Activated CD4-positive, alpha-beta memory T cell treated with anti-CD3 and anti-CD28 coated beads for 36 hours (primary cell): ENCODE data around the gene JAZF1. TPM values are rescaled to one million over a fixed set of nuclear protein-coding genes. Genes with fewer than 3 reads are reported as not detected.

ENCODE experiments used
- CTCF ChIA-PET: fragments of 350-600 bp; sonication (Branson Sonifier 250); formaldehyde crosslinking; loops from one replicate; lab custom pipeline; 2021; ENCODE audit warnings: antibody characterized with exemption, inconsistent platforms; lab: Charles Lee
- POLR2A ChIA-PET: fragments of 350-600 bp; sonication (Branson Sonifier 250); formaldehyde crosslinking; loops from one replicate; lab custom pipeline; 2021; ENCODE audit warnings: antibody characterized with exemption; lab: Charles Lee
- DNase-seq: peaks from one replicate; pipeline ENCODE4 v3.0.0-alpha.2; 2020
- H3K27ac Mint-ChIP-seq: one replicate; pipeline ENCODE4 v1.8.0; 2021; ENCODE audit warnings: mixed read lengths
- H3K27me3 Mint-ChIP-seq: one replicate; pipeline ENCODE4 v1.8.0; 2021; ENCODE audit warnings: mixed read lengths
- H3K36me3 Mint-ChIP-seq: one replicate; pipeline ENCODE4 v1.8.0; 2021; ENCODE audit warnings: mixed read lengths
- H3K4me1 Mint-ChIP-seq: one replicate; pipeline ENCODE4 v1.8.0; 2021; ENCODE audit warnings: low read depth, mixed read lengths
- H3K4me3 Mint-ChIP-seq: one replicate; pipeline ENCODE4 v1.8.0; 2021; ENCODE audit warnings: mild to moderate bottlenecking, mixed read lengths
- H3K9me3 Mint-ChIP-seq: one replicate; pipeline ENCODE4 v1.8.0; 2021; ENCODE audit warnings: mixed read lengths
- intact Hi-C: fragments of 100-400 bp; cut with micrococcal nuclease; formaldehyde crosslinking; loops from one replicate; pipeline ENCODE4 v1.15.1; 2023
- total RNA-seq, 2 experiments: library from RNA; stranded (reverse); gene quantifications; one replicate each; pipeline ENCODE4 v1.2.3, GENCODE V29; 2021

Gene JAZF1
- total RNA-seq, 2 experiments from 2014 or later = 3.8 to 4.3 TPM

GRCh38 chr7:28044825-28045224, 135.8 kb downstream of the JAZF1 start:
- intact Hi-C loops = loop anchor here (5.0 kb wide), 1 partner anchor 263 kb away; no protein-coding TSS in a partner anchor

GRCh38 chr7:28042721-28043120, 137.9 kb downstream of the JAZF1 start:
- POLR2A ChIA-PET = no interaction called here
- no peak overlapping the region for H3K27ac Mint-ChIP-seq
- CTCF ChIA-PET = interaction anchor here (0.9 to 2.5 kb wide), 2 partner anchors 19 to 56 kb away, joined by 3 to 10 read pairs; no protein-coding TSS in a partner anchor
- intact Hi-C loops = loop anchor here (5.0 kb wide), 1 partner anchor 260 kb away; no protein-coding TSS in a partner anchor
- peaks cover 3% of the 10 kb centered on the region for H3K9me3 Mint-ChIP-seq
- DNase-seq = no peak
- peaks cover 21% of the 10 kb centered on the region for H3K27me3 Mint-ChIP-seq
- H3K4me3 Mint-ChIP-seq = no peak overlapping the region
- peaks cover 26% of the 10 kb centered on the region for H3K4me1 Mint-ChIP-seq
- H3K36me3 Mint-ChIP-seq = peaks cover 3% of the 10 kb centered on the region

More at GRCh38 chr7:28044825-28045224, 135.8 kb downstream of the JAZF1 start:
- ChIA-PET CTCF (interaction anchor here (1.1 to 2.5 kb wide), 3 partner anchors 17 to 33 kb away, joined by 3 to 10 read pairs (median 8); no protein-coding TSS in a partner anchor), POLR2A (no interaction called here)
- DNase-seq = no peak
- peaks cover 3% of the 10 kb centered on the region for H3K9me3 Mint-ChIP-seq
- H3K4me1 Mint-ChIP-seq = peaks cover 21% of the 10 kb centered on the region
- peaks cover 16% of the 10 kb centered on the region for H3K27me3 Mint-ChIP-seq
- no peak overlapping the region for H3K27ac Mint-ChIP-seq
- H3K36me3 Mint-ChIP-seq = peaks cover 3% of the 10 kb centered on the region
- no peak overlapping the region for H3K4me3 Mint-ChIP-seq

- intact Hi-C loops = loop anchor here (1.0 to 5.0 kb wide), 4 partner anchors 21 to 259 kb away; no protein-coding TSS in a partner anchor
- peaks cover 36% of the 10 kb centered on the region for H3K4me1 Mint-ChIP-seq
- H3K27me3 Mint-ChIP-seq = peaks cover 21% of the 10 kb centered on the region
- CTCF ChIA-PET = no interaction called here
- H3K27ac Mint-ChIP-seq = peak overlapping the region; percentile 21
- POLR2A ChIA-PET = no interaction called here
- DNase-seq = peak; percentile 30
- peaks cover 3% of the 10 kb centered on the region for H3K36me3 Mint-ChIP-seq
- peaks cover 3% of the 10 kb centered on the region for H3K9me3 Mint-ChIP-seq
- H3K4me3 Mint-ChIP-seq = no peak overlapping the region
These were observed 138.9 kb downstream of the JAZF1 start for GRCh38 chr7:28041508-28042314.

DNA sequence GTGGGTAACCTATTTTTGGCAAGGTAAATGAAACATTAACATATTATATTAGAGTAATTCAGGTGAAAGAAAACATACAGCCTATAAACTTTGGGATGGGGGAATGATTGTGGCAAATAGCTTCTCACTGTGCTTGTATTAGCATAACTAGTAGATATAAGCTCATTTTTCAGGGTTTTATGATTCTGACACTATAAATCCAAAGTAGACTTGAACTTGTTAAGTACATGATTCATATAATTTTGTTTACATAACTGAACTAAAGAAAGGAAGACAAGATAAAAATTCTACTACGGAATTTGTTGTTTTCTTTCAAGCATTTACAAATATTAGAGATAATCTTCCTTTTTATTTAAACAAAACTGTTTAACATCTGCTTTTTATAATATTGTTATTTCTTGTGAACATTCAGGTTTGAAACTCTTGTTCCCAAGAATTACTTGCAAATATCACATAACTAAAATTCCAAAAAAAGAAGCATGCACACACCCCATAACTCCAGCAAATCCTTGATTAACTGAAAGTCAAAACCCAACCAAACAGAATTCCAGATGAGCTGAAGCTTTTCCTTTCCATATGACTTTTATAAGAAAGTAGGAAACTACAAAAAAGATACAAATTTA, 142.3 kb downstream of the JAZF1 start:
- peaks cover 43% of the 10 kb centered on the region for H3K4me1 Mint-ChIP-seq
- no peak overlapping the region for H3K4me3 Mint-ChIP-seq
- no peak overlapping the region for H3K27ac Mint-ChIP-seq
- no peak for DNase-seq
- intact Hi-C loops = no loop called here
- ChIA-PET POLR2A (interaction anchor here (1.2 kb wide), 1 partner anchor 62 kb away, joined by 3 read pairs; no protein-coding TSS in a partner anchor), CTCF (interaction anchor here (1.4 to 3.4 kb wide), 3 partner anchors 24 to 253 kb away, joined by 3 to 11 read pairs (median 5); no protein-coding TSS in a partner anchor)
- peaks cover 3% of the 10 kb centered on the region for H3K9me3 Mint-ChIP-seq
- H3K36me3 Mint-ChIP-seq = peaks cover 3% of the 10 kb centered on the region
- peaks cover 15% of the 10 kb centered on the region for H3K27me3 Mint-ChIP-seq

DNA sequence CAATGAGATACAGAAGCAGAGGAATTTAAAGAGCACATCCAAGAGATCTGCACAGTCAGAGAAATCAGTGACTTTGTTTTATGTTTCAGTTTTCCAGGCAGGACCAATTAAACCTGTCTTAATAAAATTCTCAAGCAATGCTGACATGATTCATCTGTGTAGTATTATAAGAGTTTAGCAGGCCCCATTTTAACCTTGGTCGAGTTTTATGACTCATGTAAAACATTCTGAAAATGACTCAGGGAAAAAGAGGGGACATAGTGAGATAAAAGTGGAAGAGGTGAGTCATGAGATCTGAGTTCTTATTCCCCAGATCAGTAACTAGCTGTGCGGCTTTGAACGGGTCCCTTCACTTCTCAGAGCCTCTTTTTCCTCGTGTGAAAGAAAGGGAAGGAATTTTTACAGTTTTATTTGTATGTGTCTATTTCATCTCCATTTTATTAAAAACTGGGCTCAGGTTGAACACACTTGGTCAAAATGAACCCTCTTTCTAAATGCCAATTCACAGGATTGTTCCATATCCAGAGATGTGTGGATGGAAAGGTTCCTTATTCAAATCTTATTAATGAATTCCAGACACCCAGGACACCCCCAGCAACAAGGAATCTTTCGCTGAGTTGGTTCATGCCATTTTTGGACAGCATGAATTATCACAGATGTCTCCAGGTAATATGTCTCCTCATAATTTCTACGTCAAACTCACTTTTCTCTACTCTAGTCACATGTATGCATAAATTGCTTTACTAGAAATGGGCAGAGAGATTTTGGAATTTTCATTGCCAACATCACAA, 143.2 kb downstream of the JAZF1 start:
- no peak overlapping the region for H3K4me3 Mint-ChIP-seq
- ChIA-PET CTCF (interaction anchor here (0.6 to 3.4 kb wide), 4 partner anchors 24 to 292 kb away, joined by 3 to 11 read pairs (median 5); no protein-coding TSS in a partner anchor), POLR2A (interaction anchor here (1.2 kb wide), 1 partner anchor 63 kb away, joined by 3 read pairs; no protein-coding TSS in a partner anchor)
- peak; percentile 41 for DNase-seq
- intact Hi-C loops = loop anchor here (1.0 to 2.0 kb wide), 5 partner anchors 115 to 374 kb away; no protein-coding TSS in a partner anchor
- H3K4me1 Mint-ChIP-seq = peaks cover 43% of the 10 kb centered on the region
- H3K36me3 Mint-ChIP-seq = peaks cover 3% of the 10 kb centered on the region
- H3K27me3 Mint-ChIP-seq = peaks cover 15% of the 10 kb centered on the region
- peaks cover 3% of the 10 kb centered on the region for H3K9me3 Mint-ChIP-seq
- H3K27ac Mint-ChIP-seq = peak overlapping the region; percentile 39

DNA sequence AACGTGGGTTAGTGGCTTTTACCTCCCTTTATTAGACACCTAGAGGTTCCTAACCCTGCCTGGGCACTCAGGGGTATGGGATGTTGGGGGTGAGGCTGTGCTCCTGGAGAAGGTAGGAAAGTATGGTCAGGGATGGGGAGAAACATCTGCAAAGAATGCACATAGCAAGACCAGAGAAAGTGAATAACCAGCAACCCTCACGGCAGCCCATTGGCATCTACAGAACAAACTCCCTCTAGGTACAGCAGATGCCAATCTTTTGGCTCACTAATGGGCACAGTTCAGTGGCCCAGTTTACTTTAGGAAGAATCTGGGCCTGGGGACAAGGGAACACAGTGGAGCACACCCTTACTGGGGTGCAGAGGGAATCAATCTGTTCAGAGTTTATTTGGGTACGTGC, 143.9 kb downstream of the JAZF1 start:
- no peak overlapping the region for H3K27ac Mint-ChIP-seq
- CTCF ChIA-PET = interaction anchor here (3.4 kb wide), 1 partner anchor 25 kb away, joined by 11 read pairs; no protein-coding TSS in a partner anchor

DNA sequence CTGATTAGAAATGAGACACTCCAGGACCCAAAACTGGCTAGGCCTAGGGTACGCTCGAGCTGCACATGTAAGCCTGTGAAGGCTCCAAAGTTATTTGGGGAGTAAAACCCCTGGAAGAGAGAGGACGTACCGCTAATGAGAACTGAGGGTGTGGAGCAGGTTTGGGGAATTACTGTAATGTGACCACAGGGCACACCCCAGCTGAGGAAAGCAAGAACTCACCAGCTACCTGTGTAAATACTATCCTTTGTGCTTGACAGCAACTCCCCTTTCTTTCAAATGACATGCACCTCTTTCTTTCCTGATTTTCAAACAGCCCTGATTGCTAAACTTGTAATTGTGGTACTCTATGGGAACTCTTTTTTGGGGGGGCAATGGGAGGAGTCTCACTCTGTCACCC, 147.2 kb downstream of the JAZF1 start:
- DNase-seq = no peak
- Mint-ChIP-seq H3K4me3 (no peak overlapping the region), H3K9me3 (no peaks in the 10 kb centered on the region), H3K27me3 (no peaks in the 10 kb centered on the region), H3K27ac (no peak overlapping the region), H3K36me3 (peaks cover 2% of the 10 kb centered on the region), H3K4me1 (peaks cover 24% of the 10 kb centered on the region)
- ChIA-PET CTCF (interaction anchor here (0.6 to 1.0 kb wide), 2 partner anchors 44 to 760 kb away, joined by 5 to 6 read pairs; no protein-coding TSS in a partner anchor), POLR2A (no interaction called here)
- intact Hi-C loops = no loop called here

More for the DNA sequence above, 143.9 kb downstream of the JAZF1 start:
- no peak for DNase-seq
- intact Hi-C loops = loop anchor here (1.0 to 2.0 kb wide), 5 partner anchors 116 to 373 kb away; no protein-coding TSS in a partner anchor
- Mint-ChIP-seq H3K4me1 (peaks cover 36% of the 10 kb centered on the region), H3K9me3 (no peaks in the 10 kb centered on the region), H3K27me3 (peaks cover 13% of the 10 kb centered on the region), H3K36me3 (no peaks in the 10 kb centered on the region), H3K4me3 (no peak overlapping the region)
- POLR2A ChIA-PET = no interaction called here

GRCh38 chr7:28032738-28033380, 147.7 kb downstream of the JAZF1 start:
- H3K9me3 Mint-ChIP-seq = no peaks in the 10 kb centered on the region
- intact Hi-C loops = no loop called here
- peaks cover 2% of the 10 kb centered on the region for H3K36me3 Mint-ChIP-seq
- no peak overlapping the region for H3K4me3 Mint-ChIP-seq
- ChIA-PET CTCF (interaction anchor here (0.6 to 1.0 kb wide), 3 partner anchors 29 to 760 kb away, joined by 3 to 6 read pairs (median 5); no protein-coding TSS in a partner anchor), POLR2A (no interaction called here)
- H3K27me3 Mint-ChIP-seq = no peaks in the 10 kb centered on the region
- no peak overlapping the region for H3K27ac Mint-ChIP-seq
- peaks cover 20% of the 10 kb centered on the region for H3K4me1 Mint-ChIP-seq
- no peak for DNase-seq

DNA sequence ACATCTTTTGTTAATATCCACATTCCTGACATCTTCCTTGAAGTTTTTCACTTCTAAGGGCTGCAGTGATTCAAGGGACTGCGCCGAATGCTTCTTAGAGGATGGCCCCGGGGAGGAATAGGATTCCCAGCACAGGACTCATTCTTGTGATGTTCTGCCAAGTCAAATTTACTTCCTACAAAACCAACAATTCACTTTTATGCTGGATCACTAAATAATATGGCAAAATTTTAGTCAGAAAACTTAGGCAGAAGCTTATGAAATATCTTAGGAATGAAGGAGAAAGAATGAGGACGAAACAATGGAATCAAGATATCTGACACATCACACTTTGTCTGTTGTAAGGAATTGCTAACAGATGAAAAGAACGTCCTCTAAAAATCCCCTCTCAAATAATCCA, 151.5 kb downstream of the JAZF1 start:
- H3K9me3 Mint-ChIP-seq = no peaks in the 10 kb centered on the region
- CTCF ChIA-PET = no interaction called here
- no peaks in the 10 kb centered on the region for H3K27me3 Mint-ChIP-seq
- H3K36me3 Mint-ChIP-seq = peaks cover 2% of the 10 kb centered on the region
- no peak overlapping the region for H3K27ac Mint-ChIP-seq
- no peak for DNase-seq
- intact Hi-C loops = no loop called here
- peaks cover 2% of the 10 kb centered on the region for H3K4me1 Mint-ChIP-seq
- no peak overlapping the region for H3K4me3 Mint-ChIP-seq
- POLR2A ChIA-PET = no interaction called here

DNA sequence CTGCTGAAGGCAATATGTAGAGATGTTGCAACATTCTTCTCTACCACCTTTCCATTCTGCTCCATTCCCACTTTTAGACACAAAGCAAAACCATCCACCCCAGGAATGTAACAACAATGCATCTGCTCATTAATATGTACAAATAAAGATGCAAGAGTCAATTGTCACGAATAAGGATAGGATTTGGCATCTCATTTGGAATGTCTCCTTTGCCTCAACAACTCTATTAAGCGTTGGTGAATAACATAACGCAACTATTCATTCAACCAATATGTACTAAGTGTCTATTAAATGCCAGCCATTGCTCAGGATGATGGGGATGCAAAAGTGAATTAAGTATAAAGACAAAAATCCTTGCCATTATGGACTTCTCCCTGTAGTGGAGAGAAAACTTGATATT, 152.1 kb downstream of the JAZF1 start:
- Mint-ChIP-seq H3K27ac (no peak overlapping the region), H3K27me3 (no peaks in the 10 kb centered on the region), H3K4me3 (no peak overlapping the region), H3K4me1 (peaks cover 2% of the 10 kb centered on the region), H3K9me3 (no peaks in the 10 kb centered on the region), H3K36me3 (peaks cover 2% of the 10 kb centered on the region)
- CTCF ChIA-PET = interaction anchor here (1.1 to 1.5 kb wide), 2 partner anchors 9 to 49 kb away, joined by 3 read pairs; no protein-coding TSS in a partner anchor
- POLR2A ChIA-PET = no interaction called here
- no peak for DNase-seq
- intact Hi-C loops = no loop called here

- H3K9me3 Mint-ChIP-seq = no peaks in the 10 kb centered on the region
- H3K4me1 Mint-ChIP-seq = peaks cover 2% of the 10 kb centered on the region
- ChIA-PET CTCF (no interaction called here), POLR2A (no interaction called here)
- H3K4me3 Mint-ChIP-seq = no peak overlapping the region
- no peak for DNase-seq
- no peak overlapping the region for H3K27ac Mint-ChIP-seq
- H3K27me3 Mint-ChIP-seq = no peaks in the 10 kb centered on the region
- peaks cover 2% of the 10 kb centered on the region for H3K36me3 Mint-ChIP-seq
- intact Hi-C loops = no loop called here
These were observed 154.4 kb downstream of the JAZF1 start for GRCh38 chr7:28026237-28026636.
